IMR-90 (cell line): ENCODE measurements around the gene MEF2C. TPM values are rescaled to one million over a fixed set of nuclear protein-coding genes. Genes with fewer than 3 reads are reported as not detected.

Experiments used
- ATAC-seq: fragments of 200-7000 bp; cut with Tn5 transposase; 2 replicates; pipeline ENCODE4 v1.9.1; 2020; ENCODE audit warnings: low read depth, mild to moderate bottlenecking, moderate library complexity
- BruUV-seq: library from RNA; stranded (reverse); fragments of 400-500 nt; replicated peaks from 2 replicates; lab custom pipeline; 2021; lab: Mats Ljungman, UMichigan
- CTCF ChIA-PET: fragments of 300-600 bp; formaldehyde crosslinking; extraction: SDS; loops from one replicate; lab custom pipeline; 2021; ENCODE audit warnings: antibody characterized with exemption; lab: Yijun Ruan, JAX
- POLR2A ChIA-PET: fragments of 300-600 bp; sonication (Branson Sonifier 250); formaldehyde crosslinking; loops from one replicate; lab custom pipeline; 2022; ENCODE audit warnings: antibody characterized with exemption; ENCODE audit not compliant: unreplicated experiment; lab: Charles Lee
- DNase-seq: peaks from one replicate; pipeline ENCODE4 v3.0.0; 2013
- H2AFZ ChIP-seq: replicated peaks from 2 replicates; pipeline ENCODE3; 2013; ENCODE audit warnings: low read length, mild to moderate bottlenecking; ENCODE audit not compliant: poor library complexity
- H2AK5ac ChIP-seq: 2 replicates; pipeline ENCODE4 v1.6.1; 2013; ENCODE audit warnings: low read depth, low read length, inconsistent platforms
- H2AK9ac ChIP-seq: replicated peaks from 2 replicates; pipeline ENCODE3; 2013; ENCODE audit warnings: mild to moderate bottlenecking, low read depth, low read length, moderate library complexity; ENCODE audit not compliant: poor library complexity
- H2BK120ac ChIP-seq: 2 replicates; pipeline ENCODE4 v1.6.1; 2013; ENCODE audit warnings: low read depth, low read length, inconsistent platforms
- H2BK15ac ChIP-seq: 3 replicates; pipeline ENCODE4 v1.6.1; 2013; ENCODE audit warnings: low read depth, low read length, inconsistent platforms
- H2BK20ac ChIP-seq: 2 replicates; pipeline ENCODE4 v1.6.1; 2013; ENCODE audit warnings: low read depth, mild to moderate bottlenecking, inconsistent platforms, low read length, moderate library complexity
- H2BK5ac ChIP-seq: 2 replicates; pipeline ENCODE4 v1.6.1; 2013; ENCODE audit warnings: mild to moderate bottlenecking, low read depth, low read length, inconsistent platforms; ENCODE audit not compliant: poor library complexity, severe bottlenecking
- H3K14ac ChIP-seq: replicated peaks from 2 replicates; pipeline ENCODE4 v1.6.1; 2013; ENCODE audit warnings: low read depth, low read length, inconsistent platforms
- H3K18ac ChIP-seq: 2 replicates; pipeline ENCODE4 v1.6.1; 2013; ENCODE audit warnings: low read depth, low read length, control low read depth
- H3K23ac ChIP-seq: 2 replicates; pipeline ENCODE4 v1.6.1; 2013; ENCODE audit warnings: low read depth, low read length, inconsistent platforms
- H3K27ac ChIP-seq: 2 replicates; pipeline ENCODE4 v1.5.1; 2013; ENCODE audit warnings: mild to moderate bottlenecking, control low read depth, low read length; ENCODE audit not compliant: insufficient read depth
- H3K27me3 ChIP-seq: 2 replicates; pipeline ENCODE4 v1.6.1; 2013; ENCODE audit warnings: low read length; ENCODE audit not compliant: control insufficient read depth, insufficient read depth
- H3K36me3 ChIP-seq: 2 replicates; pipeline ENCODE4 v1.6.1; 2013; ENCODE audit warnings: low read length, mixed read lengths; ENCODE audit not compliant: control insufficient read depth, insufficient read depth
- H3K4ac ChIP-seq: 2 replicates; pipeline ENCODE4 v1.6.1; 2013; ENCODE audit warnings: low read depth, low read length, inconsistent platforms
- H3K4me1 ChIP-seq: 2 replicates; pipeline ENCODE4 v1.6.1; 2013; ENCODE audit warnings: low read length, mixed read lengths; ENCODE audit not compliant: control insufficient read depth, insufficient read depth
- H3K4me2 ChIP-seq: 2 replicates; pipeline ENCODE4 v1.6.1; 2013; ENCODE audit warnings: low read depth, mild to moderate bottlenecking, control low read depth, low read length, moderate library complexity
- H3K4me3 ChIP-seq: 2 replicates; pipeline ENCODE4 v1.5.1; 2013; ENCODE audit warnings: low read depth, mild to moderate bottlenecking, control low read depth, low read length, moderate library complexity; ENCODE audit not compliant: insufficient read depth
- H3K56ac ChIP-seq: 2 replicates; pipeline ENCODE4 v1.6.1; 2013; ENCODE audit warnings: low read length, inconsistent platforms; ENCODE audit not compliant: insufficient read depth; ENCODE audit errors: extremely low read depth
- H3K79me1 ChIP-seq, 2 experiments: 2 replicates each; pipeline ENCODE4 v1.6.1; 2013; ENCODE audit warnings: low read length in 2 of 2, inconsistent platforms in 1 of 2, low read depth in 1 of 2
- H3K9ac ChIP-seq: 2 replicates; pipeline ENCODE4 v1.6.1; 2013; ENCODE audit warnings: low read depth, low read length, control low read depth
- H3K9me1 ChIP-seq: 2 replicates; pipeline ENCODE4 v1.6.1; 2013; ENCODE audit warnings: low read length, inconsistent platforms; ENCODE audit not compliant: insufficient read depth
- H3K9me3 ChIP-seq: 2 replicates; pipeline ENCODE4 v1.6.1; 2013; ENCODE audit warnings: low read length; ENCODE audit not compliant: control insufficient read depth, insufficient read depth
- H4K20me1 ChIP-seq: 2 replicates; pipeline ENCODE4 v1.6.1; 2013; ENCODE audit warnings: low read length, inconsistent platforms; ENCODE audit not compliant: insufficient read depth
- H4K5ac ChIP-seq: 2 replicates; pipeline ENCODE4 v1.6.1; 2013; ENCODE audit warnings: mild to moderate bottlenecking, low read depth, low read length, control low read depth
- H4K8ac ChIP-seq, 2 experiments: 2 replicates each; pipeline ENCODE4 v1.6.1; 2013; ENCODE audit warnings: low read depth in 2 of 2, low read length in 2 of 2, control low read depth in 1 of 2, inconsistent platforms in 1 of 2
- H4K91ac ChIP-seq: 2 replicates; pipeline ENCODE4 v1.6.1; 2013; ENCODE audit warnings: low read depth, low read length, inconsistent platforms; ENCODE audit not compliant: insufficient read depth
- CEBPB ChIP-seq: IDR thresholded peaks from 2 replicates; pipeline ENCODE4 v1.6.1; 2012; ENCODE audit warnings: low read depth, low read length, improper control_type of control experiment
- MAZ ChIP-seq: IDR thresholded peaks from 2 replicates; pipeline ENCODE4 v1.6.1; 2012; ENCODE audit warnings: low read depth, mild to moderate bottlenecking, low read length, improper control_type of control experiment, moderate library complexity, borderline replicate concordance
- RAD21 ChIP-seq: IDR thresholded peaks from 2 replicates; pipeline ENCODE4 v1.6.1; 2012; ENCODE audit warnings: low read length, improper control_type of control experiment
- WGBS, 2 experiments: methylation state at CpG; one replicate each; pipeline versions ENCODE4 v1.1.5 to v1.1.7; 2013; ENCODE audit warnings: missing lambda C conversion rate in 2 of 2; ENCODE audit not compliant: insufficient read length in 1 of 2; ENCODE audit errors: extremely low coverage in 2 of 2; 5-methylcytosine and 5-hydroxymethylcytosine counted together
- dilution Hi-C: fragments of 300-500 bp; cut with HindIII; formaldehyde crosslinking; loops from one replicate; pipeline ENCODE4 v1.14.3; 2018; ENCODE audit warnings: low sequenced_read_pairs; ENCODE audit not compliant: unreplicated experiment
- in situ Hi-C: fragments of 300-500 bp; cut with MboI; formaldehyde crosslinking; loops from 3 replicates; pipeline ENCODE4 v1.14.3; 2019; ENCODE audit warnings: low sequenced_read_pairs, inconsistent platforms, mixed read lengths
- intact Hi-C: fragments of 100-400 bp; cut with micrococcal nuclease; formaldehyde crosslinking; loops from 2 replicates; pipeline ENCODE4 v1.10.0; 2022
- polyA plus RNA-seq, 3 experiments: library from polyadenylated mRNA; depleted of rRNA; stranded (reverse); fragments of >200 nt; gene quantifications; 2 replicates each; pipeline ENCODE4 v1.2.3, GENCODE V29; 2012; ENCODE audit warnings: low replicate concordance in 1 of 3
- total RNA-seq: library from RNA; depleted of rRNA; stranded (reverse); fragments of >200 nt; gene quantifications from 2 replicates; pipeline ENCODE4 v1.2.3, GENCODE V29; 2012
- TF ChIP-seq, protein P1 (sequence below): fragments of 150-350 bp; IDR thresholded peaks from 2 replicates; pipeline ENCODE4 v1.6.1; 2016; ENCODE audit warnings: low read depth, mild to moderate bottlenecking, low read length, moderate library complexity, borderline replicate concordance
- TF ChIP-seq, protein P2 (sequence below): conservative IDR thresholded peaks from 2 replicates; pipeline ENCODE4 v1.5.1; 2012; ENCODE audit warnings: mild to moderate bottlenecking, low read depth, low read length, improper control_type of control experiment

Gene MEF2C
- total and polyA plus RNA-seq, 2 of the 4 experiments (the other 2 are of a cell fraction) = 1.5 to 6.8 TPM

DNA sequence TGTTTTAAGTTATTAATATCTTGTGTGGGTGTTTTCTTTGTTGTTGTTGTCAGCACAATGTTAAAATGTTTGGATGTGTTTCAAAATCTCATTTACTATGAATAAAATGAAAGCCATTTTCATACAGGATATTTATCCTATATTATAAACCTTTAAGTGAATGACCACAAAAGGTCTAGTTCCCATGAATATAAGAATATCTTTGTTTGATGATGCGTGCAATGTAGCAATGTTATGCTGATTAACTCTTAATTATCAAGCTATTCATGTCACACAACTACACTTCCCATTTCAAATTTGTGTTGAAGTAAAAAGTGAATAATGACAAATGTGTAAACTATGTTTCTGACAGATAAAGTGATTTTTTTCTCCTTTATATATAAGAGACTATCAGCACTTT, 59.8 kb downstream of the MEF2C start:
- no peaks in the 10 kb centered on the region for H3K9me3 ChIP-seq
- H3K4ac ChIP-seq = no peak overlapping the region
- in situ Hi-C loops (no loop called here), dilution Hi-C loops (no loop called here), intact Hi-C loops (no loop called here)
- H4K8ac ChIP-seq = no peak overlapping the region
- H3K9me1 ChIP-seq = peaks cover 4% of the 10 kb centered on the region
- no peak overlapping the region for H4K5ac ChIP-seq
- H3K27ac ChIP-seq = no peak overlapping the region
- no peak overlapping the region for H2BK5ac ChIP-seq
- H2AK9ac ChIP-seq = no peak overlapping the region
- no peak overlapping the region for H3K56ac ChIP-seq
- no peak for TF ChIP-seq RAD21
- TF ChIP-seq, protein P1, sequence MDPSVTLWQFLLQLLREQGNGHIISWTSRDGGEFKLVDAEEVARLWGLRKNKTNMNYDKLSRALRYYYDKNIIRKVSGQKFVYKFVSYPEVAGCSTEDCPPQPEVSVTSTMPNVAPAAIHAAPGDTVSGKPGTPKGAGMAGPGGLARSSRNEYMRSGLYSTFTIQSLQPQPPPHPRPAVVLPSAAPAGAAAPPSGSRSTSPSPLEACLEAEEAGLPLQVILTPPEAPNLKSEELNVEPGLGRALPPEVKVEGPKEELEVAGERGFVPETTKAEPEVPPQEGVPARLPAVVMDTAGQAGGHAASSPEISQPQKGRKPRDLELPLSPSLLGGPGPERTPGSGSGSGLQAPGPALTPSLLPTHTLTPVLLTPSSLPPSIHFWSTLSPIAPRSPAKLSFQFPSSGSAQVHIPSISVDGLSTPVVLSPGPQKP = no peak
- TF ChIP-seq CEBPB = no peak
- TF ChIP-seq MAZ = no peak
- TF ChIP-seq, protein P2, sequence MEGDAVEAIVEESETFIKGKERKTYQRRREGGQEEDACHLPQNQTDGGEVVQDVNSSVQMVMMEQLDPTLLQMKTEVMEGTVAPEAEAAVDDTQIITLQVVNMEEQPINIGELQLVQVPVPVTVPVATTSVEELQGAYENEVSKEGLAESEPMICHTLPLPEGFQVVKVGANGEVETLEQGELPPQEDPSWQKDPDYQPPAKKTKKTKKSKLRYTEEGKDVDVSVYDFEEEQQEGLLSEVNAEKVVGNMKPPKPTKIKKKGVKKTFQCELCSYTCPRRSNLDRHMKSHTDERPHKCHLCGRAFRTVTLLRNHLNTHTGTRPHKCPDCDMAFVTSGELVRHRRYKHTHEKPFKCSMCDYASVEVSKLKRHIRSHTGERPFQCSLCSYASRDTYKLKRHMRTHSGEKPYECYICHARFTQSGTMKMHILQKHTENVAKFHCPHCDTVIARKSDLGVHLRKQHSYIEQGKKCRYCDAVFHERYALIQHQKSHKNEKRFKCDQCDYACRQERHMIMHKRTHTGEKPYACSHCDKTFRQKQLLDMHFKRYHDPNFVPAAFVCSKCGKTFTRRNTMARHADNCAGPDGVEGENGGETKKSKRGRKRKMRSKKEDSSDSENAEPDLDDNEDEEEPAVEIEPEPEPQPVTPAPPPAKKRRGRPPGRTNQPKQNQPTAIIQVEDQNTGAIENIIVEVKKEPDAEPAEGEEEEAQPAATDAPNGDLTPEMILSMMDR = no peak
- peaks cover 13% of the 10 kb centered on the region for H3K4me1 ChIP-seq
- H4K20me1 ChIP-seq = no peaks in the 10 kb centered on the region
- H3K27me3 ChIP-seq = no peaks in the 10 kb centered on the region
- no peak overlapping the region for H2AK5ac ChIP-seq
- no peak overlapping the region for H3K4me3 ChIP-seq
- H2BK120ac ChIP-seq = no peak overlapping the region
- H3K18ac ChIP-seq = no peak overlapping the region
- H3K9ac ChIP-seq = no peak overlapping the region
- H3K79me1 ChIP-seq = peaks cover 0 to 9% of the 10 kb centered on the region in 2 experiments; a peak in 2 of 4 replicates
- H2AFZ ChIP-seq = no peak overlapping the region
- H3K23ac ChIP-seq = no peak overlapping the region
- H4K91ac ChIP-seq = no peak overlapping the region
- ChIA-PET CTCF (no interaction called here), POLR2A (no interaction called here)
- H2BK20ac ChIP-seq = no peak overlapping the region
- ATAC-seq (no peak), DNase-seq (no peak)
- H3K4me2 ChIP-seq = no peak overlapping the region
- H3K14ac ChIP-seq = no peak overlapping the region
- H2BK15ac ChIP-seq = no peak overlapping the region
- no CpG with 5 or more reads among the region's 1 CpG for WGBS, 2 experiments
- H3K36me3 ChIP-seq = no peaks in the 10 kb centered on the region
- no TSS peak for BruUV-seq
